ENCODE data around the gene FHIP1A.
"Not testable (repeated sequence)": the region's sequence is repeated elsewhere in the genome, so short reads cannot be mapped to it uniquely, and the experiment has no call there.

FHIP1A gene

GRCh38 chr4:151403656-151404055, 5.3 kb upstream of the FHIP1A start (continued):
- TF ChIP-seq PRDM10 (tag by site-specific recombination; IDR thresholded peaks at IDR 0.05): no peak
- no peak for TF ChIP-seq ZNF692 (tag by site-specific recombination; IDR thresholded peaks at IDR 0.05)

GRCh38 chr4:151404802-151405201, 4.2 kb upstream of the FHIP1A start:
- CTCF ChIA-PET; H3K27ac ChIP-seq (ENCODE audit: extremely low read depth, low read depth, low read length); H3K36me3 ChIP-seq (ENCODE audit: control insufficient read depth in 2 of 2, insufficient read depth in 1 of 2, low read length in 2 of 2); H3K4me3 ChIP-seq (ENCODE audit: low read depth, low read length); H3K9me3 ChIP-seq (ENCODE audit: control insufficient read depth, insufficient read depth, low read depth, low read length); H3K4me1 ChIP-seq (ENCODE audit: control insufficient read depth, insufficient read depth, low read length): not testable (repeated sequence)
- POLR2A ChIA-PET: interaction anchor here (0.7 kb wide), 1 partner anchor 182 kb away, joined by 3 read pairs; no protein-coding TSS in a partner anchor

GRCh38 chr4:151407018-151407417, 2.0 kb upstream of the FHIP1A start:
- ChIA-PET POLR2A (no interaction called here), CTCF (no interaction called here)
- no peaks in the 10 kb centered on the region for H3K36me3 ChIP-seq (ENCODE audit: control insufficient read depth in 2 of 2, insufficient read depth in 1 of 2, low read length in 2 of 2)
- no peak overlapping the region for H3K27ac ChIP-seq (ENCODE audit: extremely low read depth, low read depth, low read length)
- 0 out of 2 replicates have a peak, but pooled peaks cover 2% of the 10 kb centered on the region for H3K4me1 ChIP-seq (ENCODE audit: control insufficient read depth, insufficient read depth, low read length)
- no peak overlapping the region for H3K4me3 ChIP-seq (ENCODE audit: low read depth, low read length)
- TF ChIP-seq ZNF19 (tag by site-specific recombination; IDR thresholded peaks at IDR 0.05; ENCODE audit: low read depth) (no peak), PRDM1 (tag by site-specific recombination; IDR thresholded peaks at IDR 0.05) (no peak), ZNF121 (tag by site-specific recombination; IDR thresholded peaks at IDR 0.05) (peak; percentile 84), HOXD13 (CRISPR knock-in tag; IDR thresholded peaks at IDR 0.05; ENCODE audit: borderline replicate concordance) (no peak), ZNF26 (tag by site-specific recombination; IDR thresholded peaks at IDR 0.05) (no peak), ZNF148 (tag by site-specific recombination; IDR thresholded peaks at IDR 0.05; ENCODE audit: borderline replicate concordance) (no peak), ZNF292 (tag by site-specific recombination; IDR thresholded peaks at IDR 0.05; ENCODE audit: borderline replicate concordance, low read depth) (no peak)
- no peaks in the 10 kb centered on the region for H3K9me3 ChIP-seq (ENCODE audit: control insufficient read depth, insufficient read depth, low read depth, low read length)
